ENCODE results near the gene FGGY.

- no peak for TF ChIP-seq CTCF (IDR thresholded peaks at IDR 0.05 in 4 of 5, conservative IDR thresholded peaks at IDR 0.05 in 1 of 5)
- no peak for TF ChIP-seq POLR2A (IDR thresholded peaks at IDR 0.05)
These were observed 5.4 kb downstream of the FGGY start for GRCh38 chr1:59302297-59302696.
